Measurements from ENCODE around the gene PHYH. TPM values are rescaled to one million over a fixed set of nuclear protein-coding genes. Genes with fewer than 3 reads are reported as not detected.
"Not testable (repeated sequence)": the region's sequence is repeated elsewhere in the genome, so short reads cannot be mapped to it uniquely, and the experiment has no call there.

Gene PHYH
- total RNA-seq, 1 donor from 2014 or later = 163 TPM

- TF ChIP-seq CTCF (IDR thresholded peaks at IDR 0.05; ENCODE audit: borderline replicate concordance) = no peak
Observed at GRCh38 chr10:13284050-13284449, 15.8 kb downstream of the PHYH start.

GRCh38 chr10:13282348-13282747 is 17.5 kb downstream of the PHYH start:
- not testable (repeated sequence) for H3K9me3 ChIP-seq (replicated peaks); H3K4me3 ChIP-seq; H3K4me1 ChIP-seq; DNase-seq; H3K27me3 ChIP-seq (ENCODE audit: low read depth); H3K27ac ChIP-seq (replicated peaks)
- peaks cover 99% of the 10 kb centered on the region for H3K36me3 ChIP-seq
- intact Hi-C loops (cut with micrococcal nuclease) = loop anchor here (10.0 kb wide), 1 partner anchor 118 kb away; the partner anchor contains the start of gene MCM10

More at GRCh38 chr10:13284050-13284449, 15.8 kb downstream of the PHYH start:
- no peak for DNase-seq
- no peaks in the 10 kb centered on the region for H3K27me3 ChIP-seq (ENCODE audit: low read depth)
- H3K4me3 ChIP-seq = no peak overlapping the region
- no peaks in the 10 kb centered on the region for H3K9me3 ChIP-seq (replicated peaks)
- no peaks in the 10 kb centered on the region for H3K4me1 ChIP-seq
- intact Hi-C loops (cut with micrococcal nuclease) = loop anchor here (10.0 kb wide), 1 partner anchor 119 kb away; the partner anchor contains the start of gene MCM10
- peaks cover 95% of the 10 kb centered on the region for H3K36me3 ChIP-seq
- H3K27ac ChIP-seq (replicated peaks) = no peak overlapping the region

GRCh38 chr10:13276749-13277365 is 23.0 kb downstream of the PHYH start:
- Histone ChIP-seq H3K9me3 (replicated peaks) (no peaks in the 10 kb centered on the region), H3K4me1 (peaks cover 18% of the 10 kb centered on the region), H3K36me3 (peaks cover 47% of the 10 kb centered on the region), H3K27ac (replicated peaks) (peak overlapping the region; percentile 27), H3K27me3 (ENCODE audit: low read depth) (no peaks in the 10 kb centered on the region), H3K4me3 (no peak overlapping the region)
- no peak for DNase-seq
- TF ChIP-seq CTCF (IDR thresholded peaks at IDR 0.05; ENCODE audit: borderline replicate concordance) = peak; percentile 24
- intact Hi-C loops (cut with micrococcal nuclease) = no loop called here

GRCh38 chr10:13276146-13276545 is 23.7 kb downstream of the PHYH start:
- H3K27me3 ChIP-seq (ENCODE audit: low read depth); H3K27ac ChIP-seq (replicated peaks); DNase-seq; intact Hi-C loops (cut with micrococcal nuclease); H3K4me3 ChIP-seq; H3K9me3 ChIP-seq (replicated peaks): not testable (repeated sequence)
- Histone ChIP-seq H3K4me1 (peaks cover 18% of the 10 kb centered on the region), H3K36me3 (peaks cover 40% of the 10 kb centered on the region)

DNA sequence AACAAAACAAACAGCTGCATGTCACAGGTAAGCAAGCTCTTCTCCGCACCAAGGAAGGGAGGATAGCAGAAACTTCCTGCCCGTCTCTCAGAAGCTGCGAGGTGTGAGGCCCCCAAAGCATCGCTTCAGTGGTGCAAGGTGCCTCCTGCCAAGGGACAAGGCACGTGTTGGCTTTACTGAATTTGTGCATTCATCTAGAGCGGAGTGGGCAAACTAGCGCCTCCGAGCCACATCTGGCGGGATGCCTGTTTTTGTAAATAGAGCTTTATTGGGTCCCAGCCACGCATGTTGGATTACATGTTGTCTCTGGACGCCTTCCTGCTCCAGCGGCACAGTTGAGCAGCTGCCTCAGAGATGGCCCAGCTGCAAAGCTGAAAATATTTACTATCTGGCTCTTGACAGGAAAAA is 27.7 kb downstream of the PHYH start:
- intact Hi-C loops (cut with micrococcal nuclease) = no loop called here
- no peak for TF ChIP-seq CTCF (IDR thresholded peaks at IDR 0.05; ENCODE audit: borderline replicate concordance)
- Histone ChIP-seq H3K4me3 (no peak overlapping the region), H3K27ac (replicated peaks) (peak overlapping the region; percentile 51), H3K27me3 (ENCODE audit: low read depth) (no peaks in the 10 kb centered on the region), H3K4me1 (peaks cover 18% of the 10 kb centered on the region), H3K9me3 (replicated peaks) (no peaks in the 10 kb centered on the region), H3K36me3 (no peaks in the 10 kb centered on the region)
- peak; percentile 57 for DNase-seq

GRCh38 chr10:13271552-13272163 is 28.2 kb downstream of the PHYH start:
- DNase-seq = peak; percentile 22
- Histone ChIP-seq H3K27me3 (ENCODE audit: low read depth) (no peaks in the 10 kb centered on the region), H3K9me3 (replicated peaks) (no peaks in the 10 kb centered on the region), H3K36me3 (no peaks in the 10 kb centered on the region), H3K4me3 (no peak overlapping the region), H3K27ac (replicated peaks) (peak overlapping the region; percentile 51), H3K4me1 (peaks cover 15% of the 10 kb centered on the region)
- intact Hi-C loops (cut with micrococcal nuclease) = no loop called here
- peak; percentile 42 for TF ChIP-seq CTCF (IDR thresholded peaks at IDR 0.05; ENCODE audit: borderline replicate concordance)
